ENCODE measurements around the gene PVRIG.
"Not testable (repeated sequence)": the region's sequence is repeated elsewhere in the genome, so short reads cannot be mapped to it uniquely, and the experiment has no call there.

Gene PVRIG

GRCh38 chr7:100243385-100243784, 23.6 kb downstream of the PVRIG start:
- H3K9me3 Mint-ChIP-seq; H3K27me3 Mint-ChIP-seq; H3K36me3 Mint-ChIP-seq (ENCODE audit: low read depth): not testable (repeated sequence)
- Mint-ChIP-seq H3K4me3 (peak overlapping the region; percentile 49), H3K27ac (peak overlapping the region; percentile 88), H3K4me1 (ENCODE audit: low read depth) (peaks cover 33% of the 10 kb centered on the region)
- peak; percentile 69 for DNase-seq

GRCh38 chr7:100244988-100245605, 25.3 kb downstream of the PVRIG start:
- not testable (repeated sequence) for H3K4me3 Mint-ChIP-seq; H3K27me3 Mint-ChIP-seq; H3K9me3 Mint-ChIP-seq; H3K36me3 Mint-ChIP-seq (ENCODE audit: low read depth); DNase-seq
- Mint-ChIP-seq H3K27ac (peak overlapping the region; percentile 7), H3K4me1 (ENCODE audit: low read depth) (peaks cover 24% of the 10 kb centered on the region)

DNA sequence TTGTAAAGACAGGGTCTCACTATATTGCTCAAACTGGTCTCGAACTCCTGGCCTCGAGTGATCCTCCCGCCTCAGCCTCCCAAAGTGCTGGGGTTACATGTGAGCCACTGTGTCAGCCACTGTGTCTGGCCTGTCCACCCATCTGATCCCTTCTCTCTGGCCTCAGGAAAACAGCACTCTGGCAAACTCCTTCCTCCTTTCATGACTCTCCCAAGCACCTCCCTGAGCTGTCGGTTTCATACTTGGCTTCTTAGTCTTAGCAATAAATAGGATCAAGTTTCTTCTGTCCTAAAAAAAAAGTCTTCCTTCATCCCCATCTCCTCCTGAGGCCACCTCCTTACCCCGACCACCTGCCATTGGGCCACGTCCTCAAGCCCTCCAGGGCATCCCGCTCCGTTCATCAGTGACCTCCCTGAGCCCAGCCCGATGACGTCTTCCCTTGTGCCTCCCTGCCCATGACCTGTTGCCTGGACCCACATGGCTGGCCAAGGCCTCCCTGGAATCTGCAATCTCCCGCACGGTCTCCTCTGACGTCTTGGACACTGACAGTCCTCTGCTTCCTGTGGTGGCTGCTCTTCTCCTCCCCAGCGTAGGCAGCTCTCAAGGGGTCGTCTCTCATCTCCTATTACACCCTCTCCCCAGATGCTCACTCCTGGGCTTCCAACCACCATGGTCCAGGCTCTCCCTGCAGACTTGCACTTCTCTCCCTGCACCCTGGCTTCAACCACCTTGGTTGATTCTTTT, 26.5 kb downstream of the PVRIG start:
- peaks cover 22% of the 10 kb centered on the region for H3K4me1 Mint-ChIP-seq (ENCODE audit: low read depth)
- not testable (repeated sequence) for H3K27me3 Mint-ChIP-seq; H3K36me3 Mint-ChIP-seq (ENCODE audit: low read depth); H3K9me3 Mint-ChIP-seq; H3K27ac Mint-ChIP-seq; DNase-seq; H3K4me3 Mint-ChIP-seq

- DNase-seq; H3K4me3 Mint-ChIP-seq; H3K36me3 Mint-ChIP-seq (ENCODE audit: low read depth); H3K9me3 Mint-ChIP-seq; H3K27ac Mint-ChIP-seq; H3K27me3 Mint-ChIP-seq: not testable (repeated sequence)
- H3K4me1 Mint-ChIP-seq (ENCODE audit: low read depth) = peaks cover 22% of the 10 kb centered on the region
Observed at GRCh38 chr7:100246865-100247137, 27.1 kb downstream of the PVRIG start.

GRCh38 chr7:100247152-100247757, 27.5 kb downstream of the PVRIG start:
- no peak for DNase-seq
- H3K4me3 Mint-ChIP-seq = no peak overlapping the region
- H3K9me3 Mint-ChIP-seq = no peaks in the 10 kb centered on the region
- no peaks in the 10 kb centered on the region for H3K27me3 Mint-ChIP-seq
- no peaks in the 10 kb centered on the region for H3K36me3 Mint-ChIP-seq (ENCODE audit: low read depth)
- H3K4me1 Mint-ChIP-seq (ENCODE audit: low read depth) = peaks cover 22% of the 10 kb centered on the region
- H3K27ac Mint-ChIP-seq = no peak overlapping the region

DNA sequence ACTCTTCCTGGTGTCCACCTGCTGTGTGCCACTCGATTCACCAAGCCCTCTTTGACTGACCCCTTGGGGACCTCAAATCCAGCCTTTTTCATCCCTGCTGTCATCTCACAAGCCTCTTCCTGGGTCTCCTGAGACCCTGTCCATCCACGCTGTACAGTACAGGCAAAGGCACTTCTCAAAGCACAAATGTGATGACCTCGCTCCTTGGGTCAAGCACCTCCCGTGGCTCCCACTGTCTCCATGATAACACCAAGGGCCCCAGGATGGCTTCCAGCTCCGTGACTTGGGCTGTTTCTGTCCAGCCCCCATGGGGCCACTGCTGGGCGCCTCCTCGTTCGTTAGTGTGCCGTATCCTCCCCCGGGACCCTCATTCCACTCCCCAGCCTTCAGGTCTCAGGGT, 28.7 kb downstream of the PVRIG start:
- H3K27ac Mint-ChIP-seq = peak overlapping the region; percentile 56
- DNase-seq = no peak
- H3K4me1 Mint-ChIP-seq (ENCODE audit: low read depth) = peaks cover 11% of the 10 kb centered on the region
- no peak overlapping the region for H3K4me3 Mint-ChIP-seq
- H3K27me3 Mint-ChIP-seq = no peaks in the 10 kb centered on the region
- no peaks in the 10 kb centered on the region for H3K36me3 Mint-ChIP-seq (ENCODE audit: low read depth)
- no peaks in the 10 kb centered on the region for H3K9me3 Mint-ChIP-seq

DNA sequence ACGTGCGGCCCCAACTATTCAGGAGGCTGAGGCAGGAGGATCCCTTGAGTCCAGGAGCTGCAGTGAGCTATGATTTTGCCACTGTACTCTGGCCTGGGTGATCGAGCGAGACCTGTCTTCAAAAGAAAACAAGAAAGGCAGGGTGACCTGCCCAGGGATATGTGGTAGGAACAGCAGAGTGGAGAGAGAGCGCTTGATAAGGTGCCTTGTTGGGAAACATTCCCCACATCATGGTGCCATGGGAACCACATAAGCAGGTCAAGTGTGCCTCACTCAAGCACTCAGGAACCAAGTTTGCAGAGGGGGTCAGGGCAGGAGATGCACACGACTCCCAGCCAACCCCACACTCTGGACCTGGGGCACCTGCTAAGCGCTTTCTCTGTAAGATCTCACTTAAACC, 37.3 kb downstream of the PVRIG start:
- Mint-ChIP-seq H3K36me3 (ENCODE audit: low read depth) (no peaks in the 10 kb centered on the region), H3K27me3 (no peaks in the 10 kb centered on the region)

DNA sequence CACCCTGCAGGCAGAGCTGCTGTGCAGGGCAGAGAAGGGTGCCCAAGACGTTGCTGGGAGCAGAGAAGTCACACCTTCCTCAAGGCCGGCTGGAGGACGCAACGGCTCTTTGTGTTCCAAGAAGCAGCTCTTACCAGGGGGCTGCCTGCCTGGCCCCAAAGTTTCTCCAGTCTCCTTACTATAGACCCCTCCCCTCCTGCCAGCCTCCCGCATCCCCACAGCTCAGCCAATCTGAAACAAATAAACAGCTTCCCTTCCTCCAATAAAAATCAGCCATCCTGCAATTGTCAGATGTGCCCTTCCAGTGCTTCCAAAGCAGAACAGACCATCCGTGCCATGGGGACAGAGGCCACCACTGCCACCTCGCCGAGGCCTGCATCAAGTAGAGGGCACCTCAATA, 40.2 kb downstream of the PVRIG start:
- not testable (repeated sequence) for H3K27me3 Mint-ChIP-seq; H3K9me3 Mint-ChIP-seq; H3K4me1 Mint-ChIP-seq (ENCODE audit: low read depth); DNase-seq; H3K36me3 Mint-ChIP-seq (ENCODE audit: low read depth); H3K27ac Mint-ChIP-seq; H3K4me3 Mint-ChIP-seq

More for the DNA sequence above, 37.3 kb downstream of the PVRIG start:
- Mint-ChIP-seq H3K4me1 (ENCODE audit: low read depth) (no peaks in the 10 kb centered on the region), H3K27ac (no peak overlapping the region), H3K4me3 (no peak overlapping the region), H3K9me3 (no peaks in the 10 kb centered on the region)
- no peak for DNase-seq

DNA sequence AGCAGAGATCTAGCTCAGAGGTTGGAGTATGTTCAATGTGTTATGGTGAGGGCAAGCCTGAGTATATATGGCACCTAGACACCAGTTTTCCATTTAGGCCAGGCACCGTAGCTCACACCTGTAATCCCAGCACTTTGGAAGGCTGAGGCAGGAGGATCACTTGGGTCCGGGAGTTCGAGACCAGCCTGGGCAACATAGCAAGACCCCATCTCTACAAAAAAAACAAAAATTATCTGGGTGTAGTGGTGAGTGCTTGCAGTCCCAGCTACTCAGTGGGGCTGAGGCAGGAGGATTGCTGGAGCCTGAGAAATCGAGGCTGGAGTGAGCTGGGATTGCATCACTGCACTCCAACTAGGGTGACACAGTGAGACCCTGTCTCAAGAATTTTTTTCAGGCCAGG, 43.1 kb downstream of the PVRIG start:
- not testable (repeated sequence) for H3K36me3 Mint-ChIP-seq (ENCODE audit: low read depth); DNase-seq; H3K4me1 Mint-ChIP-seq (ENCODE audit: low read depth); H3K4me3 Mint-ChIP-seq; H3K9me3 Mint-ChIP-seq; H3K27ac Mint-ChIP-seq; H3K27me3 Mint-ChIP-seq

DNA sequence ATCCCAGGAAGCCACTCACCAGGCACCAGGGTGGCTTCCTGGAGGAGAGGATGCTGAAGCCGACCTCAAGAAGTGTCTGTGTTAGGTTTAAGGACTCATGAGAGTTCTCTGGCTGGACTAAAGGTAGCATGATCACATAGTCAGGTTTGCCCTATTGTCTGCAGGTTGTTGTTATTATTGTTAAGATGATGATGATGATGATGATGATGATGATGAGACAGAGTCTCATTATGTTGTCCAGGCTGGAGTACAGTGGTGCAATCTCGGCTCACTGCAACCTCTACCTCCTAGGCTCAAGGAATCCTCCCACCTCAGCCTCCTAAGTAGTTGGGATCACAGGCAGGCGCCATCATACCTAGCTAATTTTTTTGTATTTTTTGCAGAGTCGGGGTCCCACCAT, 44.5 kb downstream of the PVRIG start:
- not testable (repeated sequence) for H3K4me3 Mint-ChIP-seq; H3K9me3 Mint-ChIP-seq; H3K36me3 Mint-ChIP-seq (ENCODE audit: low read depth); DNase-seq; H3K27me3 Mint-ChIP-seq; H3K4me1 Mint-ChIP-seq (ENCODE audit: low read depth); H3K27ac Mint-ChIP-seq

DNA sequence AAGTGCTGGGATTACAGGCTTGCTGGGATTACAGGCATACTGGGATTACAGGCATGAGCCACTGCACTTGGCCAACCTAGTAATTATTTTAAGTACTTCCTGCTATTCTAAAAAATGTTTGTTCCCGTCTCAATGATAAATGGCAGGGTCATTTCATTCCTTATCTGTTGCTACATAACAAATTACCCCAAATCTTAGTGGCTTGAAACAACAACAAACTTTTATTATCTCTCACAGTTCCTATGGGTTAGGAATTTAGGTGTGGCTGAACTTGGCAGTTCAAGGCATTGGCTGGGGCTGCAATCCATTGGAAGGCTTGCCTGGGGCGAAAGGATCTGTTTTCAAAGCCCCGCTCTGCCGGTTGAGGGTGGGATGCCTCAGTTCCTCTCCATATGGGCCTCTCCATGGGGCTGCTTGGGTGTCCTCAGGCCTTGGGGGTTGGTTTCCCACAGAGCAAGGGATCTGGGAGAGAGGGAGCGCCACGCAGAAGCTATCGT, 45.0 kb downstream of the PVRIG start:
- not testable (repeated sequence) for H3K9me3 Mint-ChIP-seq; H3K4me3 Mint-ChIP-seq; H3K27ac Mint-ChIP-seq; H3K4me1 Mint-ChIP-seq (ENCODE audit: low read depth); H3K27me3 Mint-ChIP-seq; DNase-seq; H3K36me3 Mint-ChIP-seq (ENCODE audit: low read depth)

DNA sequence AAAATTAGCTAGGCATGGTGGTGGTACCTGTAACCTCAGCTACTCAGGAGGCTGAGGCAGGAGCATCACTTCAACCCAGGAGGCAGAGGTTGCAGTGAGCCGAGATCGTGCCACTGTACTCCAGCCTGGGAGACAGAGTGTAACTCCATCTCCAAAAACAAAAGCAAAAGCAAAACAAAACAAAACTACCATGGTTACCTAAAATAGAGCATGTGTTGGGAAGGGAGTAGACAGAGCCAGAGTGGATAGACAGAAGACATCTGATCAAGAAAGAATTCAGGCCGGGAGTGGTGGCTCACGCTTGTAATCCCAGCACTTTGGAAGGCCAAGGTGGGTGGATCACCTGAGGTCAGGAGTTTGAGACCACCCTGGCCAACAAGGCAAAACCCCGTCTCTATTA, 46.1 kb downstream of the PVRIG start:
- H3K27me3 Mint-ChIP-seq; H3K9me3 Mint-ChIP-seq; H3K4me1 Mint-ChIP-seq (ENCODE audit: low read depth); H3K27ac Mint-ChIP-seq; H3K4me3 Mint-ChIP-seq; H3K36me3 Mint-ChIP-seq (ENCODE audit: low read depth); DNase-seq: not testable (repeated sequence)

GRCh38 chr7:100266576-100267354, 47.0 kb downstream of the PVRIG start:
- DNase-seq = no peak
- H3K27ac Mint-ChIP-seq = no peak overlapping the region
- no peaks in the 10 kb centered on the region for H3K27me3 Mint-ChIP-seq
- no peaks in the 10 kb centered on the region for H3K9me3 Mint-ChIP-seq
- H3K4me1 Mint-ChIP-seq (ENCODE audit: low read depth) = peaks cover 10% of the 10 kb centered on the region
- no peak overlapping the region for H3K4me3 Mint-ChIP-seq
- H3K36me3 Mint-ChIP-seq (ENCODE audit: low read depth) = peaks cover 2% of the 10 kb centered on the region

- H3K9me3 Mint-ChIP-seq = no peaks in the 10 kb centered on the region
- peaks cover 13% of the 10 kb centered on the region for H3K4me1 Mint-ChIP-seq (ENCODE audit: low read depth)
- H3K36me3 Mint-ChIP-seq (ENCODE audit: low read depth) = no peaks in the 10 kb centered on the region
- DNase-seq = no peak
- H3K27ac Mint-ChIP-seq = no peak overlapping the region
- no peaks in the 10 kb centered on the region for H3K27me3 Mint-ChIP-seq
- no peak overlapping the region for H3K4me3 Mint-ChIP-seq
Observed at GRCh38 chr7:100267648-100268047, 47.9 kb downstream of the PVRIG start.

DNA sequence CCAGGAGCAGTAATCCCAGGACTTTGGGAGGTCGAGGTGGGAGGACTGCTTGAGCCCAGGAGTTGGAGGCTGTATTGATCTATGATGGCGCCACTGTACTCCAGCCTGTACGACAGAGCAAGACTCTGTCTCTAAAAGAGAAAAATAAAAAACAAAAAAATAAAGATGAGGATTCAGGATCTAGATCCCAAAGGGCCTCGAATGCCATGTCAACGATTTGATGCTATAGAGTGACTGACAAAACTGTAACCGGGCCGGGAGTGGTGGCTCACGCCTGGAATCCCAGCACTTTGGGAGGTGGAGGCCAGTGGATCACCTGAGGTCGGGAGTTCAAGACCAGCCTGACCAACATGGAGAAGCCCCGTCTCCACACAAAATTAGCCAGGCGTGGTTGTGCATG, 49.1 kb downstream of the PVRIG start:
- H3K9me3 Mint-ChIP-seq; H3K27ac Mint-ChIP-seq; H3K36me3 Mint-ChIP-seq (ENCODE audit: low read depth); H3K27me3 Mint-ChIP-seq; DNase-seq; H3K4me3 Mint-ChIP-seq: not testable (repeated sequence)
- H3K4me1 Mint-ChIP-seq (ENCODE audit: low read depth) = peaks cover 13% of the 10 kb centered on the region
